Ramos (cell line): Measurements from ENCODE around the gene KCNG1.

Source experiments
- in situ Hi-C: fragments of 300-500 bp; cut with MboI; formaldehyde crosslinking; loops from one replicate; pipeline ENCODE4 v1.14.3; 2022; ENCODE audit warnings: low sequenced_read_pairs; ENCODE audit not compliant: unreplicated experiment

The KCNG1 gene

DNA sequence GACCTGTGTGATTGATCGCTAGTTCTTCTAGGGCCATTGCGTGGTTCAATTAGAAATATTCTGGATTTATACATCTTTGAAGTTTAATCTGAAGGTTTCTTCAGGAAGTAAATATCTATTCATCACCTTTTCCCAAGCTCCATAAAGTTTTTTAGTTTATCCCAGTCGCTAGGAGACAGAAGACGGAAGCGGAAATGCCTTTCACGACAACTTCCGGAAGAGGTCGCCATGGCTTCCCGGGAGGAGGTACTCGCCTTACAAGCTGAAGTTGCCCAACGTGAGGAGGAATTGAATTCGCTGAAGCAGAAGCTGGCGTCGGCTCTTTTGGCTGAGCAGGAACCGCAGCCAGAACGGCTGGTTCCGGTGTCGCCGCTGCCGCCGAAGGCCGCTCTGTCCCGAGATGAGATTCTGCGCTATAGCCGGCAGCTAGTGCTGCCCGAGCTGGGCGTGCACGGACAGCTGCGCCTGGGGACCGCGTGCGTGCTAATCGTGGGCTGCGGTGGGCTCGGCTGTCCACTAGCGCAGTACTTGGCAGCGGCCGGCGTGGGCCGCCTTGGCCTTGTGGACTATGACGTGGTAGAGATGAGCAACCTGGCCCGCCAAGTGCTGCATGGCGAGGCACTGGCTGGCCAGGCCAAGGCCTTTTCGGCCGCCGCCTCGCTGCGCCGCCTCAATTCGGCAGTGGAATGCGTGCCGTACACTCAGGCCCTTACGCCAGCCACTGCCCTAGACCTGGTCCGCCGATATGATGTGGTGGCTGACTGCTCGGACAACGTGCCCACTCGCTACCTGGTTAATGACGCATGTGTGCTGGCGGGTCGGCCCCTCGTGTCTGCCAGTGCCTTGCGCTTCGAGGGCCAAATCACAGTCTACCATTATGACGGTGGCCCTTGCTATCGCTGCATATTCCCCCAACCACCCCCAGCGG is 64.0 kb downstream of the KCNG1 start, which contains the start of gene MOCS3:
TSS of gene MOCS3 (plus strand) at position 204 of the 928 bp plus-strand sequence. CDS start at position 229, 25 bp downstream.
- in situ Hi-C loops: no loop called here

DNA sequence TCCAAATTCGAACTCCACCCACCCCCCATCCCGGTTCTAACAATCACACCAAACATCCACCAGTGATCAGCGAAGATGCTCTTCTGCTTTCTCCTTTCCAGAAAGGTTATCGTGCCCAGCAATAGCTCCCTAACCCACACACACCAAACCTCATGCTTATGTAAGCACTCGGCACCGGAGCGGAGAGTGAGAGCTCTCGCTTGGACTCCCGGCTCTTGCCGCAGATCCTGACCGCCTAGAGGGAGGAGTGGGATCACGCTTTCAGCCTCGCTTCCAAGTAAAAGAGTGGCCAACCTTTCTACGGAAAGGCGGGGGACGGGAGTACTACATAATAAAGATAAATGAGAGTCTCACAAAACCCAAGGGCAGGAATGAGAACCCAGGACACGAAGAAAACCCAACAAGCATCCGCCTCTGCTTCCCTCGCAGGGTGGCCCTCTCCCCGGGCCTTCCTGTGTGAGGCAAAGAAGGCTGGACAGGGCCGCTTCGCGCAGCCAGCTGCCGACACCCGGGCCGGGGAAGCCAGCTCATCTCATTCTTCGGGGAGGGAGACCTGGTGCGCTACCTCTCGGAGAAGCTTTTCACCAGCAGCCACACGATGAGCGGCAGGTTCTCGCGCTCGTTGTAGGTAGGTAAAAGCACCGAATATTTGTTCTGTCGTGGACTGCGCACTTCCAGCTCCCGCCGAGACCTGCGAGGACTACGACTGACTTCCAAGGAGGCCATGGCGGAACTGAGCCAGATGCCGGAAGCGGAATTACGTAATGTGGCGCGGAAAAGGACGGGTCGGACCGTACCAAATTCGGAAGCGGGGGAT is 64.9 kb downstream of the KCNG1 start, which contains the start of gene DPM1:
TSS of gene DPM1 (minus strand) at position 735 of the 817 bp plus-strand sequence. CDS start at position 726, 9 bp downstream.
- in situ Hi-C loops: no loop called here

DNA sequence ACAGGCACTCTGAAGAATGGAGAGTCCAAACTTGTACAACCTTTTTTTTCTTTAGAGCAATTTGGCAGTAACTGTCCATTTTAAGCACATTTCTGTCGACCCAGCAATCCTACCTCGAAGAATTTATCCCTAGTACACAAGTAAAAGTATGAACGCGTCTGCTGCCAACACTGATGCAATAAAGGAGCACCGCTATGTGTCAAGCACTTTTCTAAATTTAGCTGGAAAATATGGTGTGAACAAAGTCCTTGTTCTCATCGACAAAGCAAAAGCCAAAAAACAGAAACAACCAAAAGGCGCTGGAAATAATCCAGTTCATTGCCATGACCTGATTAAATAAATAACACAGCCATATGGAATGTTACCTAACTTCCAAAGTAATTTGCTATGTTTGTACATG is 65.6 kb downstream of the KCNG1 start:
- in situ Hi-C loops: no loop called here

DNA sequence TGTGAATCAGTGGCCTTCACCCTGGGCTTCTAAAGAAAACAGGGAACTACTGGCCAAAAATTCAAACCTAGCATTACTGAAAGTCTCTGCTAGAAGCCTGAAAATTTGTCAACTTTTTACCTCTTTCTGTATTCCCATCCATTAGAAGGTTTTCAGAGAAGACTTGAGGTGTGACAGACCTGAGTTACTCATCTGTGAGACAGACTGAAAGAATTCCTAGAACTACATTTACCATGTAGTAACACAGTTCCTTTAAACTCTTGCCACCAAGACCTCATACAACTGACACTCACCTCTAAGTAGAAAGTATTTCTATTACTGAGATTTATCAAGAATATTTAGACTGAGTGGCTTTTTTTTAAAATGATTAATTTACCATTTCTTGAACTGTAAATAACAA is 69.1 kb downstream of the KCNG1 start:
- in situ Hi-C loops: no loop called here
